HL-60 (cell line): ENCODE measurements around the gene PCDH15.
"Not testable (repeated sequence)": the region's sequence is repeated elsewhere in the genome, so short reads cannot be mapped to it uniquely, and the experiment has no call there.

Experiments used
- DNase-seq, 2 experiments: peaks; one replicate each; pipeline ENCODE4 v3.0.0-alpha.2; 2010 to 2020; ENCODE audit warnings: low read depth in 1 of 2, low spot score in 1 of 2
- H3K27ac ChIP-seq: fragments of 250-450 bp; sonication (Bioruptor Pico); replicated peaks from 2 replicates; pipeline ENCODE4 v1.5.1; 2020; ENCODE audit warnings: mild to moderate bottlenecking, moderate library complexity
- H3K27me3 ChIP-seq: fragments of 250-450 bp; sonication (Bioruptor Pico); 2 replicates; pipeline ENCODE4 v1.5.1; 2021; ENCODE audit warnings: mild to moderate bottlenecking, moderate library complexity; ENCODE audit not compliant: insufficient read depth, poor library complexity, severe bottlenecking
- H3K4me3 ChIP-seq: replicated peaks from 2 replicates; pipeline ENCODE4 v1.5.1; 2011; ENCODE audit warnings: mild to moderate bottlenecking, control low read depth, low read length; ENCODE audit not compliant: insufficient read depth
- GABPA ChIP-seq: IDR thresholded peaks from 2 replicates; pipeline ENCODE4 v1.6.1; 2012; ENCODE audit warnings: low read depth
- POLR2AphosphoS5 ChIP-seq: IDR thresholded peaks from 2 replicates; pipeline ENCODE4 v1.6.1; 2012; ENCODE audit warnings: low read depth
- SPI1 ChIP-seq: IDR thresholded peaks from 2 replicates; pipeline ENCODE4 v1.6.1; 2012; ENCODE audit warnings: low read depth, mild to moderate bottlenecking, borderline replicate concordance
- TF ChIP-seq, protein P1 (sequence below): IDR thresholded peaks from 2 replicates; pipeline ENCODE4 v1.6.1; 2012; ENCODE audit warnings: low read depth; ENCODE audit not compliant: insufficient replicate concordance
- TF ChIP-seq, protein P2 (sequence below): IDR thresholded peaks from one replicate; pipeline ENCODE4 v1.5.1; 2011; ENCODE audit warnings: low read length, control low read depth, inconsistent platforms; ENCODE audit not compliant: insufficient read depth

PCDH15 gene

DNA sequence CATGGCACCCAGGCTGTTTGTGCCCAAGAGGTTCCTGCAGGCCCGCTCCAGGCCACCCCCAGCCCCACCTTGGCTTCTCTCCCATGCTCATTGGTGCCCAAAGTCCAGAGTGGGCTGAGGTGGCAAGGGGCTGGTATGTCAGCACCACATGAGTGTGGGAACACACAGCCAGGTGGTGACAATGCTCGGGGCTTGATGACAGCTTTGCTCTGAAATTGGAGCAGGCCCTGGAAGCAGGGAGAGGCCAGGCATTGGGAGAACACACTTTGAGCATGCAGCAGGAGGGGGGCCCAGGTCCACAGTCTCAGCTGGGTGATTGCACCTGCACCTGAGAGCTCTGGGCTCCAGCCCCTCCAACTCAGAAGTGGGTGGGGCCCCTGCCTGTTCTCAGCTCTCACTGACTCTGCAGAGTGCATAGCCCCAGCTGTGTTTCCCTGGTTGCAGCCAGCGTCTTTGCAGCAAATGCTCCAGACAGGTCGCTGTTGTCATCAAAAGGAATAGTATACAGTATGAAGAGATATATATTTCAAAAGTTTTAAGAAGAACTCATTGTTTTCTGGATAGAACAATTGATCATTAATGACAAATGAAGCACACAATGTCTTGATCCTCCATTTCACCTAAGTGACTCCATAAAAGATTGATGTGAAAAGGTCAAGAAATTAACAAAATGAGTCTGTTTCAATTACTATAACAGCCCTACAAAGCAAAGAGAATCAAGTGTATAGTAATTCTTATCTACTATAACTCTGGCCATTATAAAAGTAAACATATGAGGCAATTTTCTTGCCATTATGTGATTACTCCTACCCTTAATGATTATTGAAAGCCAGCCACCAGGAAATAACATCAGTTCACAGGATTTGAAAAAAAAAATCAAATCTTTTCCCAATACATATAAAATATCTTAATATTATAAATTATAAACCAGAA is 848.1 kb downstream of the PCDH15 start:
- no peak overlapping the region for H3K4me3 ChIP-seq
- H3K27ac ChIP-seq = no peak overlapping the region
- TF ChIP-seq SPI1 = no peak
- no peak for TF ChIP-seq GABPA
- TF ChIP-seq, protein P1, sequence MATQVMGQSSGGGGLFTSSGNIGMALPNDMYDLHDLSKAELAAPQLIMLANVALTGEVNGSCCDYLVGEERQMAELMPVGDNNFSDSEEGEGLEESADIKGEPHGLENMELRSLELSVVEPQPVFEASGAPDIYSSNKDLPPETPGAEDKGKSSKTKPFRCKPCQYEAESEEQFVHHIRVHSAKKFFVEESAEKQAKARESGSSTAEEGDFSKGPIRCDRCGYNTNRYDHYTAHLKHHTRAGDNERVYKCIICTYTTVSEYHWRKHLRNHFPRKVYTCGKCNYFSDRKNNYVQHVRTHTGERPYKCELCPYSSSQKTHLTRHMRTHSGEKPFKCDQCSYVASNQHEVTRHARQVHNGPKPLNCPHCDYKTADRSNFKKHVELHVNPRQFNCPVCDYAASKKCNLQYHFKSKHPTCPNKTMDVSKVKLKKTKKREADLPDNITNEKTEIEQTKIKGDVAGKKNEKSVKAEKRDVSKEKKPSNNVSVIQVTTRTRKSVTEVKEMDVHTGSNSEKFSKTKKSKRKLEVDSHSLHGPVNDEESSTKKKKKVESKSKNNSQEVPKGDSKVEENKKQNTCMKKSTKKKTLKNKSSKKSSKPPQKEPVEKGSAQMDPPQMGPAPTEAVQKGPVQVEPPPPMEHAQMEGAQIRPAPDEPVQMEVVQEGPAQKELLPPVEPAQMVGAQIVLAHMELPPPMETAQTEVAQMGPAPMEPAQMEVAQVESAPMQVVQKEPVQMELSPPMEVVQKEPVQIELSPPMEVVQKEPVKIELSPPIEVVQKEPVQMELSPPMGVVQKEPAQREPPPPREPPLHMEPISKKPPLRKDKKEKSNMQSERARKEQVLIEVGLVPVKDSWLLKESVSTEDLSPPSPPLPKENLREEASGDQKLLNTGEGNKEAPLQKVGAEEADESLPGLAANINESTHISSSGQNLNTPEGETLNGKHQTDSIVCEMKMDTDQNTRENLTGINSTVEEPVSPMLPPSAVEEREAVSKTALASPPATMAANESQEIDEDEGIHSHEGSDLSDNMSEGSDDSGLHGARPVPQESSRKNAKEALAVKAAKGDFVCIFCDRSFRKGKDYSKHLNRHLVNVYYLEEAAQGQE = no peak
- TF ChIP-seq, protein P2, sequence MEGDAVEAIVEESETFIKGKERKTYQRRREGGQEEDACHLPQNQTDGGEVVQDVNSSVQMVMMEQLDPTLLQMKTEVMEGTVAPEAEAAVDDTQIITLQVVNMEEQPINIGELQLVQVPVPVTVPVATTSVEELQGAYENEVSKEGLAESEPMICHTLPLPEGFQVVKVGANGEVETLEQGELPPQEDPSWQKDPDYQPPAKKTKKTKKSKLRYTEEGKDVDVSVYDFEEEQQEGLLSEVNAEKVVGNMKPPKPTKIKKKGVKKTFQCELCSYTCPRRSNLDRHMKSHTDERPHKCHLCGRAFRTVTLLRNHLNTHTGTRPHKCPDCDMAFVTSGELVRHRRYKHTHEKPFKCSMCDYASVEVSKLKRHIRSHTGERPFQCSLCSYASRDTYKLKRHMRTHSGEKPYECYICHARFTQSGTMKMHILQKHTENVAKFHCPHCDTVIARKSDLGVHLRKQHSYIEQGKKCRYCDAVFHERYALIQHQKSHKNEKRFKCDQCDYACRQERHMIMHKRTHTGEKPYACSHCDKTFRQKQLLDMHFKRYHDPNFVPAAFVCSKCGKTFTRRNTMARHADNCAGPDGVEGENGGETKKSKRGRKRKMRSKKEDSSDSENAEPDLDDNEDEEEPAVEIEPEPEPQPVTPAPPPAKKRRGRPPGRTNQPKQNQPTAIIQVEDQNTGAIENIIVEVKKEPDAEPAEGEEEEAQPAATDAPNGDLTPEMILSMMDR = no peak
- TF ChIP-seq POLR2AphosphoS5 = no peak
- DNase-seq = no peak
- H3K27me3 ChIP-seq = no peaks in the 10 kb centered on the region

DNA sequence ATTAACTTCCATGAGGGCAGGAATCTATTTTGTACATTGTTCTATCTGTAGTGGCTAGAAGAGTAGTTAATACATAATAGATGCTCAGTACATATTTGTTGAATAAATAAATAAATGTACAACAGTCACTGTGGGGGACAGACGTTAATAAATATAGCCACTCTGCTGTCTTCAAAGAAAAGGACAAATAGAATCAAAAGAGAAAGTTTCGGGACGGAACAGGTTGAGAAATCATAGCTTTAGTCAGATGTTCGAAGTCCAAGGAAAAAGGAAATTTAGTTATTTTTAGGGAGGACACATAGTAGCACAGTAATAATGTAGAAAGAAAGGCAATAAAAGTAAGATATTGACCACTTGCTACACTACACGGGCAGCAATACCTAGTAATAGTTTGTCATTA is 861.4 kb downstream of the PCDH15 start:
- no peak overlapping the region for H3K27ac ChIP-seq
- no peak overlapping the region for H3K4me3 ChIP-seq
- DNase-seq = no peak
- no peaks in the 10 kb centered on the region for H3K27me3 ChIP-seq
- TF ChIP-seq GABPA (no peak), POLR2AphosphoS5 (no peak), SPI1 (no peak)
- TF ChIP-seq, protein P2 = no peak
- TF ChIP-seq, protein P1 = no peak

DNA sequence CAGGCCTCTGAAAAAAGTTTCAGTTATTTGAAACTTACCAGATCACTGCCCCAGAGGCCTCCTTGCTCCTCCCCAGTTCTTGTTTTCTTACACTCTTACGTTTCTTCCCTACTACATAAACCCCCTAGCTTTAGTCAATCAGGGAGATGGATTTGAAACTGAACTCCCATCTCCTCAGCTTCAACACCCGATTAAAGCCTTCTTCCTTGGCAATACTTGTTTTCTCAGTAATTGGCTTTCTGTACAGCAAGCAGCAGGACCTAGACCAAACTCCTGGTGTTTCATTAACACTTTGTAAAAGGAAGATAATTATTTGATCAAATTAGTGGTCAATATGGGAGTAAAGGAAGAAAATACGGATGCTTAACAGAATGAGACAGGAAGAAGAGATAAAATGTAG is 870.4 kb downstream of the PCDH15 start:
- Histone ChIP-seq H3K27ac (no peak overlapping the region), H3K4me3 (no peak overlapping the region), H3K27me3 (no peaks in the 10 kb centered on the region)
- DNase-seq = no peak
- TF ChIP-seq, protein P2 = no peak
- TF ChIP-seq SPI1 = no peak

DNA sequence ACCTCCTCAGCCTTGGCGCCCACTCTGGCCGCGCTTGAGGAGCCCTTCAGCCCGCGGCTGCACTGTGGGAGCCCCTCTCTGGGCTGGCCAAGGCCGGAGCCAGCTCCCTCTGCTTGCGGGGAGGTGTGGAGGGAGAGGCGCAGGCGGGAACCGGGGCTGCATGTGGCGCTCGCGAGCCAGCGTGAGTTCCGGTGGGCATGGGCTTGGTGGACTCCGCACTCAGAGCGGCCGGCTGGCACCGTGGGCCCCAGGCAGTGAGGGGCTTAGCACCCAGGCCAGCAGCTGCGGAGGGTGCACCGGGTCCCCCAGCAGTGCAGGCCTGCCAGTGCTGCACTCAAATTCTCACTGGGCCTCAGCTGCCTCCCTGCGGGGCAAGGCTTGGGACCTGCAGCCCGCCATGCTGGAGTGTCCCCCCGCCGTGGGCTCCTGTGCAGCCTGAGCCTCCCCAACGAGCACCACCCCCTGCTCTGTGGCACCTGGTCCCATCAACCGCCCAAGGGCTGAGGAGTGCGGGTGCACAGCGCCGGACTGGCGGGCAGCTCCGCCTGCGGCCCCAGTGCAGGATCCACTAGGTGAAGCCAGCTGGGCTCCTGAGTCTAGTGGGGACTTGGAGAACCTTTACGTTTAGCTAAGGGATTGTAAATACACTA is 876.9 kb downstream of the PCDH15 start:
- H3K27me3 ChIP-seq, H3K4me3 ChIP-seq, H3K27ac ChIP-seq, DNase-seq: not testable (repeated sequence)
